NCI-H510A treated with DMSO at 0.1 percent for 48 hours (cell line): Measurements from ENCODE around the gene COL25A1.
"Not testable (repeated sequence)": the region's sequence is repeated elsewhere in the genome, so short reads cannot be mapped to it uniquely, and the experiment has no call there.

Experiments used
- DNase-seq: peaks from one replicate; lab custom pipeline; 2025; lab: John Stamatoyannopoulos, UW

COL25A1 gene

GRCh38 chr4:109166586-109166985 is 135.9 kb downstream of the COL25A1 start:
- no peak for DNase-seq

GRCh38 chr4:109166126-109166525 is 136.3 kb downstream of the COL25A1 start:
- DNase-seq = no peak

- no peak for DNase-seq
Observed at GRCh38 chr4:109164011-109164410, 138.4 kb downstream of the COL25A1 start.

- no peak for DNase-seq
Observed at GRCh38 chr4:109163493-109163892, 139.0 kb downstream of the COL25A1 start.

- no peak for DNase-seq
Observed at GRCh38 chr4:109162759-109163158, 139.7 kb downstream of the COL25A1 start.

GRCh38 chr4:109160494-109160893 is 142.0 kb downstream of the COL25A1 start:
- DNase-seq = no peak

- DNase-seq = no peak
Observed at GRCh38 chr4:109157696-109158095, 144.8 kb downstream of the COL25A1 start.

GRCh38 chr4:109157205-109157604 is 145.3 kb downstream of the COL25A1 start:
- no peak for DNase-seq

- no peak for DNase-seq
Observed at GRCh38 chr4:109156356-109156755, 146.1 kb downstream of the COL25A1 start.

- DNase-seq = no peak
Observed at GRCh38 chr4:109155682-109156283, 146.7 kb downstream of the COL25A1 start.

GRCh38 chr4:109155084-109155483 is 147.4 kb downstream of the COL25A1 start:
- DNase-seq = no peak

GRCh38 chr4:109154424-109154823 is 148.0 kb downstream of the COL25A1 start:
- DNase-seq = no peak

GRCh38 chr4:109149836-109150235 is 152.6 kb downstream of the COL25A1 start:
- no peak for DNase-seq

GRCh38 chr4:109148577-109149075 is 153.8 kb downstream of the COL25A1 start:
- DNase-seq = no peak

- no peak for DNase-seq
Observed at GRCh38 chr4:109147135-109147534, 155.3 kb downstream of the COL25A1 start.

GRCh38 chr4:109146499-109146898 is 156.0 kb downstream of the COL25A1 start:
- DNase-seq = no peak

GRCh38 chr4:109138125-109138524 is 164.3 kb downstream of the COL25A1 start:
- not testable (repeated sequence) for DNase-seq

- DNase-seq = no peak
Observed at GRCh38 chr4:109134921-109135320, 167.5 kb downstream of the COL25A1 start.

GRCh38 chr4:109134268-109134667 is 168.2 kb downstream of the COL25A1 start:
- no peak for DNase-seq

- no peak for DNase-seq
Observed at GRCh38 chr4:109131559-109131958, 170.9 kb downstream of the COL25A1 start.

- DNase-seq = no peak
Observed at GRCh38 chr4:109128589-109128988, 173.9 kb downstream of the COL25A1 start.

GRCh38 chr4:109127866-109128265 is 174.6 kb downstream of the COL25A1 start:
- DNase-seq = no peak

GRCh38 chr4:109126856-109127255 is 175.6 kb downstream of the COL25A1 start:
- DNase-seq = no peak

GRCh38 chr4:109125084-109125483 is 177.4 kb downstream of the COL25A1 start:
- DNase-seq = no peak
